ENCODE measurements around the gene EIF2AK2.

GRCh38 chr2:37084797-37085196, 72.0 kb downstream of the EIF2AK2 start:
- TF ChIP-seq REST (IDR thresholded peaks at IDR 0.05; ENCODE audit: insufficient read depth in 1 of 2, low read depth in 2 of 2, low read length in 2 of 2) (no peak), POLR2AphosphoS5 (IDR thresholded peaks at IDR 0.05; ENCODE audit: low read depth, low read length) (no peak), TAF1 (IDR thresholded peaks at IDR 0.05; ENCODE audit: borderline replicate concordance, insufficient read depth, low read length) (no peak)

All from PFSK-1 (cell line).